Fibroblast of lung (primary cell): ENCODE results near the gene BMPR1A.

Source experiments
- CTCF ChIP-seq, 2 donors: IDR thresholded peaks in 1 of 2; conservative IDR thresholded peaks in 1 of 2; 1 replicate in 1 of 2; 2 replicates in 1 of 2; pipeline ENCODE4 v1.5.1; 2011 to 2012; ENCODE audit warnings: low read length in 2 of 2, control low read depth in 1 of 2, inconsistent platforms in 1 of 2, low read depth in 1 of 2, mild to moderate bottlenecking in 1 of 2
- EZH2 ChIP-seq: IDR thresholded peaks from 2 replicates; pipeline ENCODE4 v1.5.1; 2012; ENCODE audit warnings: low read length, control low read depth, mild to moderate bottlenecking; ENCODE audit errors: missing control alignments

- TF ChIP-seq CTCF (conservative IDR thresholded peaks at IDR 0.05 in 1 of 2, IDR thresholded peaks at IDR 0.05 in 1 of 2; ENCODE audit: low read depth in 1 of 2, low read length in 2 of 2) (no peak), EZH2 (no peak)
Observed at GRCh38 chr10:86855513-86855912, 99.1 kb downstream of the BMPR1A start.
